Lower leg skin (tissue), 4 donors: ENCODE measurements around the gene COX6A1. TPM values are rescaled to one million over a fixed set of nuclear protein-coding genes. Genes with fewer than 3 reads are reported as not detected.

Experiments
- DNase-seq, 2 donors: peaks; one replicate each; pipeline ENCODE4 v3.0.0-alpha.2; 2019; ENCODE audit warnings: low spot score in 2 of 2
- H3K4me3 ChIP-seq: fragments of 200-600 bp; sonication (generic); 2 replicates; pipeline ENCODE4 v1.5.1; 2017; ENCODE audit warnings: mild to moderate bottlenecking, low read depth; ENCODE audit not compliant: poor library complexity, severe bottlenecking
- POLR2A ChIP-seq, 2 donors: fragments of 450-650 bp; IDR thresholded peaks; one replicate each; pipeline ENCODE4 v1.6.1; 2016 to 2017; ENCODE audit warnings: antibody characterized with exemption in 2 of 2, mild to moderate bottlenecking in 1 of 2, moderate library complexity in 1 of 2
- WGBS, 2 donors: methylation state at CpG; one replicate each; pipeline ENCODE4 v1.1.5; 2018; 5-methylcytosine and 5-hydroxymethylcytosine counted together
- intact Hi-C: fragments of 100-400 bp; cut with DNase I; formaldehyde crosslinking; loops from one replicate; pipeline ENCODE4 v1.15.0; 2023; ENCODE audit warnings: low total_unique reads
- total RNA-seq, 4 donors: library from RNA; depleted of rRNA; stranded (reverse); fragments of >200 nt; gene quantifications; one replicate each; pipeline ENCODE4 v1.1.0, GENCODE V29; 2016
- TF ChIP-seq, protein P1 (sequence below), 3 donors: fragments of 450-650 bp; IDR thresholded peaks; one replicate each; pipeline ENCODE4 v1.5.1; 2016; ENCODE audit warnings: antibody characterized with exemption in 3 of 3, mild to moderate bottlenecking in 3 of 3, moderate library complexity in 2 of 3

COX6A1 gene
- total RNA-seq, 4 donors from 2014 or later = 638 to 834 (median 702) TPM

DNA sequence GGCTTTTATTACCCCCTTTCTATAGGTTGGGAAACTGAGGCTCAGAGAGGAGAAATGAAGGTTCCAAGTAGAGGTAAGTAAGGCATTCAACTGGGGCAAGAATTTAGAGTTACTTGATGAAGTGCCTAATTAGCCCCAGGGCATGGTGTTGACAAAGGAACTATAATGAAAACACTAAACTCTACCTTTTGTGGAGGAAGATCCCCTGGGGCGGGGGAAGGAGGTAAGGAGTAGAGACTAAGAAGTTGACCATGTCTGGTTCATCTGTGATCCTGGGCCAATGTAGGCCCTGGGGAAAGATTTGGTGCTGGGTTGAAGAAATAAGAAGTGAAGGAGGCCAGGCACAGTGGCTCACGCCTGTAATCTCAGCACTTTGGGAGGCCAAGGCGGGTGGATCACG is 16.2 kb upstream of the COX6A1 start:
- TF ChIP-seq, protein P1, sequence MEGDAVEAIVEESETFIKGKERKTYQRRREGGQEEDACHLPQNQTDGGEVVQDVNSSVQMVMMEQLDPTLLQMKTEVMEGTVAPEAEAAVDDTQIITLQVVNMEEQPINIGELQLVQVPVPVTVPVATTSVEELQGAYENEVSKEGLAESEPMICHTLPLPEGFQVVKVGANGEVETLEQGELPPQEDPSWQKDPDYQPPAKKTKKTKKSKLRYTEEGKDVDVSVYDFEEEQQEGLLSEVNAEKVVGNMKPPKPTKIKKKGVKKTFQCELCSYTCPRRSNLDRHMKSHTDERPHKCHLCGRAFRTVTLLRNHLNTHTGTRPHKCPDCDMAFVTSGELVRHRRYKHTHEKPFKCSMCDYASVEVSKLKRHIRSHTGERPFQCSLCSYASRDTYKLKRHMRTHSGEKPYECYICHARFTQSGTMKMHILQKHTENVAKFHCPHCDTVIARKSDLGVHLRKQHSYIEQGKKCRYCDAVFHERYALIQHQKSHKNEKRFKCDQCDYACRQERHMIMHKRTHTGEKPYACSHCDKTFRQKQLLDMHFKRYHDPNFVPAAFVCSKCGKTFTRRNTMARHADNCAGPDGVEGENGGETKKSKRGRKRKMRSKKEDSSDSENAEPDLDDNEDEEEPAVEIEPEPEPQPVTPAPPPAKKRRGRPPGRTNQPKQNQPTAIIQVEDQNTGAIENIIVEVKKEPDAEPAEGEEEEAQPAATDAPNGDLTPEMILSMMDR (IDR thresholded peaks at IDR 0.05) = no peak
- no peak for TF ChIP-seq POLR2A (IDR thresholded peaks at IDR 0.05)
- intact Hi-C loops = no loop called here
- H3K4me3 ChIP-seq = no peak overlapping the region
- no peak for DNase-seq
- 79 to 84% methylated on average over 4 of the region's 4 CpGs for WGBS, 2 donors

DNA sequence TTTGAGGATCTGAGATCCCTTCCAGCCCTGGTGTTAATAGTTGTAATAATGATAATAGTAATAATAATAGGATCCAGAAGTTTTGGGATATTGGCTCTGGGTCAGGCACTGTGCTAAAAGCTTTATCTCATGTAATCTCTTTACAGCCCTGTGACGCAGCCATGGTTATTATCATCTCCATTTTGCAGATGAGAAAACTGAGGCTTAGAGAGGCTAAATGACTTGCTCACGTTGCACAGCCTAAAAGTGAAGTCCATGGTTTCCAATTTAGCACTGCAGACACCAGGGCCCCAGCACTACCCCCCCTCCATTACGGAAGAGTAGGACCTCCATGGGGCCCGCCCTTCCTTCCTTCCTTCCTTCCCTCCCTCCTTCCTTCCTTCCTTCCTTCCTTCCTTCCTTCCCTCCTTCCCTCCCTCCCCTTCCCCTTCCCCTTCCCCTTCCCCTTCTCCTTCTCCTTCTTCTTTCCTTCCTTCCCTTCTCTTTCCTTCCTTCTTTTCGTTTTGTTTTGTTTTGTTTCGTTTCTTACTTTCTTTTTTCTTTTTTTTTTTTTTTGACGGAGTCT is 14.9 kb upstream of the COX6A1 start:
- WGBS, 2 donors = 66 to 70% methylated on average over 7 of the region's 7 CpGs
- intact Hi-C loops = no loop called here
- no peak for DNase-seq
- no peak overlapping the region for H3K4me3 ChIP-seq
- TF ChIP-seq, protein P1 (IDR thresholded peaks at IDR 0.05) = no peak
- TF ChIP-seq POLR2A (IDR thresholded peaks at IDR 0.05) = no peak

DNA sequence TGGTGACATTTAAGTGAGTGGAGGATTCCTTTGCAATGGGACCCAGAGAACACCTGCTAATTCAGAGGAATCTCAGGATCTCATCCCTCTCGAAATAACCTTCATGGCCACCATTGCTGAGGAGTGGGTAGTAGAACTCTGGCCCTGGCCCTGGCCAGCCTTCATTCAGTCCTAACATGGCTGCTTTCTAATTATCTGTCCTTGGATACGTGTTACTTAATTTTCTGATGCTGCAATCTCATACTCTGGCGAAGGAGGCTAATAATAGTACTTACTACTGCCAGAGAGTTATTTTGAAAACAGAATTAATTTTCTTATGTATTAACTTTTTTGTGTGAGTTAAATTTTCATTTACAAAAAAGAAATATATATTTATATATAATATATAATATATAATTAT is 12.1 kb upstream of the COX6A1 start:
- 76 to 82% methylated on average over 3 of the region's 3 CpGs for WGBS, 2 donors
- no peak for DNase-seq
- intact Hi-C loops = no loop called here
- TF ChIP-seq, protein P1 (IDR thresholded peaks at IDR 0.05) = no peak
- TF ChIP-seq POLR2A (IDR thresholded peaks at IDR 0.05) = no peak
- no peak overlapping the region for H3K4me3 ChIP-seq

DNA sequence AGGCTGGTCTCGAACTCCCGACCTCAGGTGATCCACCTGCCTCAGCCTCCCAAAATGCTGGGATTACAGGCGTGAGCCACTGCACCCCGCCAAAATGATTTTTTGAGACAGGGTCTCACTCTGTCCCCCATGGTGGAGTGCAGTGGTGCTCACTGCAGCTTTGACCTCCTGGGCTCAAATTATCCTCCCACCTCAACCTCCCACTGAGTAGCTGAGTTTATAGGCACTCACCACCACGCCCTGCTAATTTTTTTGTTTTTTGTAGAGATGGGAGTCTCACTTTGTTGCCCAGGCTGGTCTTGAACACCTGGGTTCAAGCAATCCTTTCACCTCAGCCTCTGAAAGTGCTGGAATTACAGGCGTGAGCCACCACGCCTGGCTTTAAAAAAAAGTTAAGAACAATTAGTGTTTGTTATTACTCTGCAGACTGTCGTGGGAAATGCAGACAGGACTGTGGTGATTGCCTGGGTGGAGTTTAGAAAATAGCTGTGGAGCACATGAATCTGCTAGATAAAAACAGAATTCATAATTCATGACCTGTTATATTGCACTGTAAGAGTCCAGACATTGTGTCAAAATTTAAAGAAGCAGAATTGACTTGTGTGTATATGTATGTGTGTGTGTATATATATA is 9.2 kb upstream of the COX6A1 start:
- TF ChIP-seq, protein P1 (IDR thresholded peaks at IDR 0.05) = no peak
- no peak overlapping the region for H3K4me3 ChIP-seq
- 55 to 61% methylated on average over 8 of the region's 8 CpGs for WGBS, 2 donors
- no peak for DNase-seq
- intact Hi-C loops = loop anchor here (2.0 kb wide), 1 partner anchor 72 kb away; no protein-coding TSS in a partner anchor

DNA sequence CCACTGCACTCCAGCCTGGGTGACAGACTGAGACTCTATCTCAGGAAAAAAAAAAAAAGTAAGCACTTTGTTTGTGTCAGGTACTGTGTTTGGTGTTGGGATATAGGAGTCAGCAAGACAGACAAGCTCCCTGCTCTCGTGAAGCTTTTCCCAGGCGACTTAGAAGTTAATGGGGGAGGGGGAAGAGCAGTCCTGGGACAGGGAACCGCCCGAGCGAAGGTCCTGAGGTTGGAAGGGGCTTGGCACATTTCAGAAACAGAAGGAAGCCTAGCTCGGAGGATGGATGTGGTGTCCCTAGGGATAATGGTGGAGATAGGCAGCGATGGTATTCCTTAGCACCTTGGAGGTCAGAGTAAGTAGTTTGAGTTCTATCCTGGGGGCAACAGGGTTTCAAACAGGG is 8.5 kb upstream of the COX6A1 start:
- intact Hi-C loops = loop anchor here (2.0 kb wide), 1 partner anchor 73 kb away; no protein-coding TSS in a partner anchor
- WGBS, 2 donors = 70 to 71% methylated on average over 7 of the region's 7 CpGs

More for the DNA sequence above, 8.5 kb upstream of the COX6A1 start:
- no peak overlapping the region for H3K4me3 ChIP-seq
- TF ChIP-seq, protein P1 (IDR thresholded peaks at IDR 0.05) = no peak
- no peak for TF ChIP-seq POLR2A (IDR thresholded peaks at IDR 0.05)
- DNase-seq = no peak
